Parathyroid adenoma (tissue), 2 donors: ENCODE data around the gene OSGEP.

Source experiments
- H2AFZ ChIP-seq: fragments of 300-600 bp; sonication (generic); one replicate; pipeline ENCODE4 v1.7.0; 2017; ENCODE audit warnings: antibody characterized with exemption, mild to moderate bottlenecking
- H3K27ac ChIP-seq: fragments of 300-600 bp; sonication (generic); one replicate; pipeline ENCODE4 v1.7.0; 2017
- H3K27me3 ChIP-seq: fragments of 300-600 bp; sonication (generic); one replicate; pipeline ENCODE4 v1.7.0; 2017; ENCODE audit warnings: low read length; ENCODE audit not compliant: control insufficient read depth, insufficient read depth
- H3K36me3 ChIP-seq: fragments of 300-600 bp; sonication (generic); one replicate; pipeline ENCODE4 v1.7.0; 2017; ENCODE audit warnings: low read length; ENCODE audit not compliant: control insufficient read depth, insufficient read depth
- H3K4me1 ChIP-seq: fragments of 300-600 bp; sonication (generic); one replicate; pipeline ENCODE4 v1.7.0; 2017; ENCODE audit warnings: control low read depth
- H3K4me2 ChIP-seq: fragments of 300-600 bp; sonication (generic); one replicate; pipeline ENCODE4 v1.7.0; 2017; ENCODE audit warnings: low read length
- H3K4me3 ChIP-seq: fragments of 300-600 bp; sonication (generic); one replicate; pipeline ENCODE4 v1.7.0; 2017; ENCODE audit warnings: low read depth, low read length
- H3K79me2 ChIP-seq: fragments of 300-600 bp; sonication (generic); one replicate; pipeline ENCODE4 v1.7.0; 2017; ENCODE audit warnings: control low read depth
- H3K9ac ChIP-seq: fragments of 300-600 bp; sonication (generic); one replicate; pipeline ENCODE4 v1.7.0; 2017; ENCODE audit warnings: mild to moderate bottlenecking
- H3K9me3 ChIP-seq: fragments of 300-600 bp; sonication (generic); one replicate; pipeline ENCODE4 v1.7.0; 2017; ENCODE audit warnings: low read length; ENCODE audit not compliant: control insufficient read depth
- TF ChIP-seq, protein P1 (sequence below): fragments of 300-600 bp; sonication (generic); IDR thresholded peaks from one replicate; pipeline ENCODE4 v1.7.0; 2017; ENCODE audit warnings: antibody characterized with exemption, mild to moderate bottlenecking
- donor health status: primary hyperparathyroidism.

The OSGEP gene

GRCh38 chr14:20454516-20455354, at the start of gene OSGEP, which contains the start of gene APEX1:
Gene OSGEP (minus strand): TSS chr14:20454812. CDS start chr14:20454683, 129 bp downstream.
Gene APEX1 (plus strand): TSS chr14:20455226. CDS start chr14:20455646, 420 bp downstream.
- no peaks in the 10 kb centered on the region for H3K36me3 ChIP-seq
- TF ChIP-seq, protein P1, sequence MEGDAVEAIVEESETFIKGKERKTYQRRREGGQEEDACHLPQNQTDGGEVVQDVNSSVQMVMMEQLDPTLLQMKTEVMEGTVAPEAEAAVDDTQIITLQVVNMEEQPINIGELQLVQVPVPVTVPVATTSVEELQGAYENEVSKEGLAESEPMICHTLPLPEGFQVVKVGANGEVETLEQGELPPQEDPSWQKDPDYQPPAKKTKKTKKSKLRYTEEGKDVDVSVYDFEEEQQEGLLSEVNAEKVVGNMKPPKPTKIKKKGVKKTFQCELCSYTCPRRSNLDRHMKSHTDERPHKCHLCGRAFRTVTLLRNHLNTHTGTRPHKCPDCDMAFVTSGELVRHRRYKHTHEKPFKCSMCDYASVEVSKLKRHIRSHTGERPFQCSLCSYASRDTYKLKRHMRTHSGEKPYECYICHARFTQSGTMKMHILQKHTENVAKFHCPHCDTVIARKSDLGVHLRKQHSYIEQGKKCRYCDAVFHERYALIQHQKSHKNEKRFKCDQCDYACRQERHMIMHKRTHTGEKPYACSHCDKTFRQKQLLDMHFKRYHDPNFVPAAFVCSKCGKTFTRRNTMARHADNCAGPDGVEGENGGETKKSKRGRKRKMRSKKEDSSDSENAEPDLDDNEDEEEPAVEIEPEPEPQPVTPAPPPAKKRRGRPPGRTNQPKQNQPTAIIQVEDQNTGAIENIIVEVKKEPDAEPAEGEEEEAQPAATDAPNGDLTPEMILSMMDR, result peak; percentile 7
- peaks cover 5% of the 10 kb centered on the region for H3K4me1 ChIP-seq

GRCh38 chr14:20503898-20504297, 49.3 kb upstream of the OSGEP start:
- TF ChIP-seq, protein P1, result no peak
- Histone ChIP-seq H3K4me1 (no peaks in the 10 kb centered on the region), H3K4me2 (no peak overlapping the region), H3K9ac (no peak overlapping the region), H3K36me3 (no peaks in the 10 kb centered on the region), H3K79me2 (no peaks in the 10 kb centered on the region), H2AFZ (no peak overlapping the region), H3K9me3 (no peaks in the 10 kb centered on the region), H3K4me3 (no peak overlapping the region), H3K27ac (no peak overlapping the region), H3K27me3 (no peaks in the 10 kb centered on the region)

More at GRCh38 chr14:20454516-20455354, at the start of gene OSGEP, which contains the start of gene APEX1:
- Histone ChIP-seq H3K79me2 (peaks cover 3% of the 10 kb centered on the region), H2AFZ (peak within 1 kb of the TSS; percentile 98), H3K9ac (peak within 1 kb of the TSS; percentile 65), H3K4me3 (peak within 1 kb of the TSS; percentile 69), H3K9me3 (no peaks in the 10 kb centered on the region), H3K27ac (peak within 1 kb of the TSS; percentile 98), H3K27me3 (no peaks in the 10 kb centered on the region), H3K4me2 (peak within 1 kb of the TSS; percentile 74)

GRCh38 chr14:20501346-20501745, 46.7 kb upstream of the OSGEP start:
- Histone ChIP-seq H3K79me2 (no peaks in the 10 kb centered on the region), H3K36me3 (no peaks in the 10 kb centered on the region), H3K27me3 (no peaks in the 10 kb centered on the region), H3K9ac (no peak overlapping the region), H3K9me3 (no peaks in the 10 kb centered on the region), H3K4me3 (no peak overlapping the region), H3K4me1 (no peaks in the 10 kb centered on the region), H2AFZ (no peak overlapping the region), H3K27ac (no peak overlapping the region), H3K4me2 (no peak overlapping the region)
- TF ChIP-seq, protein P1, result no peak

GRCh38 chr14:20499881-20500280, 45.3 kb upstream of the OSGEP start:
- Histone ChIP-seq H3K79me2 (no peaks in the 10 kb centered on the region), H3K27me3 (no peaks in the 10 kb centered on the region), H3K9me3 (no peaks in the 10 kb centered on the region), H3K4me3 (no peak overlapping the region), H3K4me2 (no peak overlapping the region), H3K9ac (no peak overlapping the region), H3K36me3 (no peaks in the 10 kb centered on the region), H3K27ac (no peak overlapping the region), H2AFZ (no peak overlapping the region), H3K4me1 (no peaks in the 10 kb centered on the region)
- TF ChIP-seq, protein P1, result no peak
